GM04503 (cell line): ENCODE results near the gene TCF7L1.

Experiments
- DNase-seq: peaks from one replicate; pipeline ENCODE4 v3.0.0-alpha.2; 2012; ENCODE audit warnings: low read depth

The TCF7L1 gene

GRCh38 chr2:85255456-85255812 is 122.2 kb downstream of the TCF7L1 start:
- DNase-seq = no peak

DNA sequence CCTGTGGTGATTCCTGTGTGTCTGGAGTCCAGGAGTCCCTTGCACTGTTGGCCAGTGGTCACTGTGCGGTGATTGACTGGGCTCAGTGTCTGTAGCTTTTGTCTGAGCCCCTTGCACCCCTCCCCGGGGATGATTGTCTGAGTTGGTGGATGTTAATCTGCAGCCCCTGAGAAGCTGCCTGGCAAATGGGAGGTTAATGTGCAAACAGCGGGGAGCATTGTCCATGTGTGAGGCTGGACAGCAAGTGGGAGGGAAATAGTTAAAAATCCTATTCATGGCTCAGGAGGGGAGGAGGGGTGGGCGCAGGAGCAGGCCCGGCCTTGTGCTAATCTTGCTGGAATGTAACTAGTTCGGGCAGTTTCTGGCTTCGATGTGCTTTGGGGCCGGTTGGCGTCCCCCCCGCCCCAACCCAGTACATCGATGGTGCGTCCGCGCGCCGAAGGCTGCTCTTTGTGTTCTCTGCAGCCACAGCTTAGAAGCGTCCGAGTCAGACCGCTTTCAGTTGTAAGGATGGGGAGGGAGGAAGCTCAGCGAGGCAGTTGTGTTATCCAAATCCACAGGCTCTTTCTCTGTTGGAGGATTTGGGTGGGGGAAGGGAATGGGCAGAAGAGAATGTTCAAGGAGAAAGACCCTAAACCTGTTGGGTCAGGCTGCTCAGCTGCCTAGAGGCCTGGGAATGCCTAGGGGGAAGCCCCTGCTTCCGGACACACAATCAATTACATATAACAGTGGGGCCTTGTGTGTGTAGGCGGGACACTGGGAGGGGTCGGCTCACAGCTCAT is 122.8 kb downstream of the TCF7L1 start:
- no peak for DNase-seq

- no peak for DNase-seq
Observed at GRCh38 chr2:85257359-85257969, 124.3 kb downstream of the TCF7L1 start.

DNA sequence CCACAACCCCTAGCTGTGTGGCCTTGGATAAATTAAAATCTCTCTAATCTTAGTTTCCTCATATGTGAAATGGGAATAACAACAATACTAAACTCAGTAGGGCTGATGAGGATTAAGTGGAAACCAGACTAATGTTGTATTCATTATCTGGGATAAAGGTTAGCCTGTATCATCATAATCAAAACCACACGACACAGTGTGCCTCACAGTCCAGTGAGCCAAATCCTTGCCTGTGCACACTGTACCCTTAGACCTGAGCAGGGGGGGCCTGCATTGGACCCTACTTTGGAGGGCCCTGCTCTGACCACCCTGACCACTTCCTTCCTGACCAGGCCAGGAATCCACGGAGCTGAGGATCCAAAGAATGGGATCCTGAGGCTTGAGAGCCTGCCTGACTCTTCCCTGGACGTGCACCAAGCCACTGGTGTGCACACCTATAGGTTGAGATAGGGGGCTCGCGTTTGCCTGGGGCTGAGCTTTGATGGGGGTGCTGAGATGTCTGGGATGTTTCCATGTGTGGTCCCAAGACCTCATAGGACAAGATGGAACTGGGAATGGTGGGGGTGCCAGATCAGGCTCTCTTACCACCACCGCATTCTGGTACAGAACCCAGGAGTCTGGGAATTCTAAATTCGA is 124.9 kb downstream of the TCF7L1 start:
- DNase-seq = no peak

DNA sequence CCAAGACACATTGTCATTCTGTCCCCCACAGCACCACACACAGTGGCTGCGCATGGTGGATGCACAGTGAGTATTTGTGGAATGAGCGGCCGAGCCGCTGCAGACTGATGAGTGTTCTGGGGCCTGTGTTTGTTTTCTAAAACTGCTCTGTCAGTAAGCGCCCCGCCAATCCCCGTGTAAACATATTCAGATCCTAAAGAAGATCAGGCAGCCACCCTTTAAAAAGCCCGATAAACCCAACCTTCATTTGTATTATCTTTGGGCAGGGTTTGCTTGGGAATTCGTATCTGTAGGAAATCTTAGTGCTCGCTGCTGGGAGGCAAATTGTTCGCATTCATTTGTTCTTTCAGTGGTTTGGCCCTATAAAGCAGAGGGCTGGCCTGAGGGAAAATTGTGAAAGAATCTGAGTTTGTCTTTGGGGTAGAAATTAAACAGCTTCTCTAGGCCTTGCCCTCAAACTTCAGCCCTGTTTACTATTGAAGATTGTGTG is 126.0 kb downstream of the TCF7L1 start:
- peak; percentile 67 for DNase-seq

GRCh38 chr2:85259879-85260278 is 126.7 kb downstream of the TCF7L1 start:
- DNase-seq = no peak

DNA sequence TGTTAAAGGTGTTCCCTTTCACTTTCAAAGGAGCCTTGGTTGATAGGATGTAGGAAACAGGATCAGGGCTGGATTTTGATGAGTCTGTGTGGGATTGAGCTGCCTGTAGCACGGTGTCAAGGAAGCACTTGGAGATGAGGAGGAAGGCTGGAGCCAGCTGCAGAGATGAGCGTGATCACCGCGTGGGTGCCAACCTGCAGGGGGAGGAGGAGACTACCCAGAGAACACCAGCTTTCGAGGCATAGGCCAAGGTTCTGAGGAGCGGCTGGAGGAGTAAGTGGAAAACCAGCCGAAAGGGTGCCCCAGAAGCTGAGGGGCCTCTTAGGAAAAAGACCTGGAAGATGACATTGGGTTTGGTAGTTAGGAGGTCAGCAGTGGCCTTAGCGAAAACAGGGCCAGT is 130.4 kb downstream of the TCF7L1 start:
- DNase-seq = no peak

GRCh38 chr2:85264471-85264870 is 131.3 kb downstream of the TCF7L1 start:
- no peak for DNase-seq

DNA sequence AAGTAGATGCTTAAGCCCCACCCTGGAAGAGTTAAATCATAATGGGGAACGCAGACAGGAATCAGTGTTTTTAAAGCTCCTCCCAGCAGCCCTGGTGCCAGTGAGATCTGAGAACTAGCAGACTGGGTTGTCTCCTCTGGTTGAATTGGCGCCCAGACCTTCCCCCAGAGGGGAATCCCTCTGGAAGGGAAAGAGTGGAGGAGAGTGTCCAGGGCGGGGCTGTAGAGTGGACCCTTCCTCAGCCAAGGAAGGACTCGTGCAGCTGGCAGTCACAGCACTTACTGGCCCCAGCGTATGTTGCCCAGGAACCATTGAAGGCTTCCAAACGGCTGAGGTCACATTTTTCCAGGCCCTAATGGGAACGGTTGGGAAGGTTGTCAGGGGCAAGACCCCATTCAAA is 132.1 kb downstream of the TCF7L1 start:
- DNase-seq = no peak

DNA sequence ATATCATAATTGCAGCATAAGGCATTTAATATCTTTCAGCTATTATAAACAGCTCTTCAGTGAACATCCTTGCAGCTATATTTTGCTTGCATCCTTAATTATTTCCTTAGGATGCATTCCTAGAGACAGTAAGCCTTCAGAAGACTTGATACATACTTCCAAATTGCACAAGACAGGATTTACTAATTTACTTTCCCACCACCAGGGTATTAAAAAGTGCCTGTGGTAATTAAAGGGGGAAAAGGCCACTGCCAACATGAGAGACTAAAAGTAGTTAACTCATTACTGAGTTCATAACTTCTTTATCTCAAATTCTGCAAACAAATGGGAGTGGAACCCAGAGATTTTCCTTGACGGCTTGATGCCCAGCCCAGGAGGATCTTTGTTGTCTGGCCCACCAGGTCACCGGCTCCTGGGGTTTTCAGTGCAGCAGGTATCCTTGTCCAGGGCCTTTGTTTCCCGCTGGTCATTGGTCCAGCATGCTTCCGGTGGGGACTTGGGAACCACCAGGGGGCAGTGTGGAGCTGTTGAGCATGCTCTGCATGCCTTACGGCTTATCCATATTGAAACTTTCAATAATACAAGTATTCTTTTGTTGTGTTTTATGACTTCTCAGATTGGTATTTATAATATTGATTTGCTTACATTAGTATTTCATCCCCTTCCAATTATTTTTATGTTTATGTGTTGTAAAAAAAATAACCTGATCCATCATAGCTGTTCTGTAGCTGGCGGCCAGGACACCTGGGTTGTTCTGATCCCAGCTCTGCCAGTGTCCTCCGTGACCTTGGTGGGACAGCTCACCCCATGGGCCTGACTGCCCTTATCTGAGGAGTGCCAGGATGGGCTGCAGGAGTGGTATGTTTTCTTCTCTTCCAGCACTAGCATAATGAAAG is 133.2 kb downstream of the TCF7L1 start:
- no peak for DNase-seq

- no peak for DNase-seq
Observed at GRCh38 chr2:85269959-85270358, 136.8 kb downstream of the TCF7L1 start.

DNA sequence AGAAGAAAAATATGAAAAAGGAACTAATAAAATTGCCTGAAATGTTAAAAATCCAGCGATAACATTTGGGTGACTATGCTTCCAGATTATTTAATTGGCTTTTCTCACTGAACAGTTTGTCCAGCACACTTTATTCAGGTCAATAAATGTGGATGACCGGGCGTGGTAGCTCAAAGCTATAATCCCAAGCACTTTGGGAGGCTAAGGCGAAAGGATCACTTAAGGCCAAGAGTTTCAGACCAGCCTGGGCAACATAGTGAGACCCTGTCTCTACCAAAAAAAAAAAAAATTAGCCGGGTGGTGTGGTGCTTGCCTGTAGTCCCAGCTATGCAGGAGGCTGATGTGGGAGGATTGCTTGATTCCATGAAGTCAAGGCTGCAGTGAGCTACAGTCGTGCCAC is 139.2 kb downstream of the TCF7L1 start:
- no peak for DNase-seq

DNA sequence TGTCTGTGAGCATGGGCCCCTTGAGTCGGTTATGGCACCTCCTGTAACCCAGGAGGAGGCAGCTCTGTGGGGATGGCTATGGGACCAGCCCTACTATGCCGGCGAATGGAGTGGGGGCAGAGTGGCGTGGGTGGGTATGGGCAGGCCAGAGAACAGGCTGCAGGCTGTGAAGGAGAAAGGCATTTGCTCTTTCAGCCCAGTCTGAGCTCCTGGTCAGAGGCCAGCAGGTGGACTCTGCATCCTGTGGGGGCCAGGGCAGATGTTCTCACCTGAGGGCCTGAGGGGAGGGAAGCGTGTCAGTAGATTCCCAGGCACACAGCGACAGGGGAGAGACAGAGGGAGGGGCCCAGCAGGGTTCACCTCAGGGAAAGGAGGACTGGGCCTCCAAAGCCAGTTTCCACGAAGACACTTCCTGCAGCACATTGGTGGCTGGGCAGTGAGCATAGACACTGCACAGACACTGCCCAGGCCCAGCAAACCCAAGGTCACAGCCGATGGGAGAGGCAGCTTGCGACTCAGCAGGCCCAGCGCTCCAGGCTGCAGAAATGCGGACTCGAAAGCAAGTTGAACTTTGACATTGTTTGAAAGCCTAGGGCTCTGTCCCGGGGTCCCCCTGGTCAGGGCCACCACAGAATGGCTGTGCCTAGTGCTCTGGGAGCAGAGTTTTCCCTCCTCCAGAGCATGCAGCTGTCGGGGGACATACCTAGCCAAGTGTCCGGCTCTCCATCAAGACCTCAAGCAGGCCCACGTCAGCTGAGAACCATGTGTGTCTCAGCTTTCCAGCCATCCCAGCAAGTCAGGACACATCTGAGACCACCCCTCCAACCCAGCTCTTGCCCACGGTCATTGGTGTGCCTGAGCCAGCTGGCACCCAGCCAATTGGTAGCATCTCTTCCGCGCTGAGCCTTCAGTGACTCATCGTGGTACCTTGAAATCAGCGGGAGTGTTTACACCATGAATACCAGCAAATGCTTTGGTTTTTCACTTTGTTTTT is 140.8 kb downstream of the TCF7L1 start:
- DNase-seq = no peak

DNA sequence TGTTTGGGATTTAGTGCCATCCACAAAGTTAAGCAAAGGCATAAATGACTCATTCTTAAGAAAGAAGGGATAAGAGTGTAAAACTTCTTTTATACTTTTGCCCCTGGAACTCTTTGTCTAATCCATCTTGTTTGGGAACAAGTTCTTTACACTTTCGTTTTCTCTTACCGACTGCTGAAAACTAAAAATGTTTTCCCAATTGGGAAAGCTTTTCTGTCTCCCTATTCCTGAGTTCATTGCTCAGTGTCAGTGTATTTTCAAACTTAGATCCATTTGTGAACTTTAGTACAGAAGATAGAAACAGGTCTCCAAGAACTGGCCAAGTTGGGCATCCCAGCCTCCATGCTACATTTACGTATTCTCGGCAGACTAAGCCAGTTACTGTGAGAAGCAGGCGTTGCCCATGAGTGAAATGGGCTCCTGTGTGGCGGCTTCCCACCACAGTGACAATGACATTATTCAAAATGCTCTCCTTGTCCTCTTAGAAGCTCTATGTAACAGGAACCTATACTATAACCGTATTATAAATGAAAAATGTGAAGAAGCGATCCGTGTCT is 142.9 kb downstream of the TCF7L1 start:
- DNase-seq = no peak

DNA sequence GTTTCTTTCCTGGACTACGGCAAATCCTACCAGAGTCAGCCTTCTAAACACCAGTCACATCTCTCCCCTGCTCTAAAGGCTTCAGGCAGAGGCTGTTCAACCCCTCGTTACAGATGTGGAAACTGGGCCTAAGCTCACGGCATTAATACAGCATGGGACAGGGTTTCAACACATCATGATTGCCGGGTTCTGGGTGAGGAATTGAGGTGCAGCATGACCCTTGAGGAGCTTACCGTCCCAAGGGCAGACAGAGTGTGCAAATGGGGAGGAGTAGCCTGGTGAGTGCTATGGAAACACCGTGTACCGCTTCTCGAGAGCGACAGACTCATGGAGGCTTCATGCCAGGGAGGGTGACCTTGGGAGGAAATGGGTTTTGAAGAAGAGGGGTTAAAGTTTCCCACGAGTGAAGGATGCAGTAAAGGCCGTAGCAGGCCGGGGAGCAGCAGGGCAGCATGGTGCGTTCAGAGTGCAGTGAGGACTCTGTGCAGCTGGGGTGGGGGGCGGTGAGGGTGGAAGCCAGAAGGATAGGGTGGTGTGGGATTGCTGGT is 143.5 kb downstream of the TCF7L1 start:
- no peak for DNase-seq

DNA sequence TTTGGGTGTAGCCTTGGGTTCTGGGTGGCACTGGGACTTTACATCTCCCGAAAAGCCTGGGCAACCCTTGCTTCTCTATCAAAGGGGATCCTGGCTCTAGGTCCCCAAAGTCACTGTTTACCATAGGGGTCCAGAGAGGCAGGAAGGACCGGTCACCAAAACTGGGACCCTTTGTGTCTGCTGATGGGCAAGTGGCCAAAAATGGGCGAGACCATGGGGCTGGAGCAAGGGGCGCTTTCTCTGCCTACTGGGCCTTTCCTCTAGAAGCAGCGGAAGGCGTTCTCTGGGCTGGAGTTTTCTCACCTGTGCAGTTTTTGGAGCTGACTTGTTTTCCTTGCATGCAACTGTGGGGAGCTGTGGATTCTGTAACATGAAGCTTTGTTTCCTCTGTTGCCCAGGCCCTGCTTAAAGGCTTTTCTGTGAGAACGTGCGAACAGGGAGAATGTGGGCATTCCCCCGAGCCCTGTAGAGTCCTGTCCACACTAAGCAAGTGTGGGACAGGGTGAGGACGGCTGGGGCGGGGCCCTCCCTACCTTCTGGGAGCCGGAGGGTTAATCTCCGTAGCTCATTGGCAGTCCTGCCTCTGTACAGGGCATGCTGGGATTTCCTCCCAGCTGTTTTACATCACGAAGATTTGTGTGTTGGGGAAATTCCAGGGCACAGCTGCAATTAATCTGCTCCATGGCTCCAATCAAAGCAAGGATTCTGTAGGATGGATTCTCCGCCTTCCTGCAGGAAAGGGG is 144.4 kb downstream of the TCF7L1 start:
- DNase-seq = peak; percentile 74

- no peak for DNase-seq
Observed at GRCh38 chr2:85278361-85278760, 145.2 kb downstream of the TCF7L1 start.

DNA sequence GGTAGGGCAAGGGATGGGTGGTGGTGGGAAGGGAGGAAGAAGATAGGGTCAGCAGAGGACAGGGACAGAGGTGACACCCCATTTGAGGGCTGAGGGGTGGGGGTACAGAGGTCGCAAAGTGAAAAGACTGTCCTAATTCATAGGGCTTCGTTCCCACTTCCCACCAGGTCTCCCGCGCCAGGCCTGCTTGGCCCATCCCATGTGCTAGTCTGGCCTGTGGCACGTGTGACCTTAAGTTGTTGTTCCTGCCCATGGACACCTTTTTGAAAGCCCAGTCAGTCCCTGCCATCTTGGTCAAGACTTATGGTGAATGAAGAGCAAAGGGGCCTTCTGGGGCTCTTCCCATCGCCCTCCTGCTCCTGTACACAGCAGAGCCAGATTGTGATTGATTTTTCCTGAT is 148.4 kb downstream of the TCF7L1 start:
- no peak for DNase-seq

DNA sequence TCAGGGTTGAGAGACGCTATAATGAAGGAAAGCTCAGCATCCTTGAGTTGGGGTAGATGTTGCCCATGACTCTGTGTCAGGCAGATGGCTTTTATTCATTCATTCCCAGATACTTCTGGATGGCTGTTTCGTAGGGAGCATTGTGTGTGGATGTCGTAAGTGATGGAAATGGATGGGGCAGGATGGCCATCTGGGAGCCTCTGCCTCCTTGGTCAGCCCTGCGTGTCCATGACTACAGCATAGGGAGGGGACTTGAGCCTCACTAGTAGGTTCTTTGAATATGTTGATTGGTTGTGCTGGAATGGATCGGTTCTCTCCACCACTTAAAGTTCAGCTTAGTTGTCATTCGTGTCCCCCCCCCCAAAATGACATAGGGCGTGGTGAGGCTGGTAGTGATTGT is 149.7 kb downstream of the TCF7L1 start:
- no peak for DNase-seq

DNA sequence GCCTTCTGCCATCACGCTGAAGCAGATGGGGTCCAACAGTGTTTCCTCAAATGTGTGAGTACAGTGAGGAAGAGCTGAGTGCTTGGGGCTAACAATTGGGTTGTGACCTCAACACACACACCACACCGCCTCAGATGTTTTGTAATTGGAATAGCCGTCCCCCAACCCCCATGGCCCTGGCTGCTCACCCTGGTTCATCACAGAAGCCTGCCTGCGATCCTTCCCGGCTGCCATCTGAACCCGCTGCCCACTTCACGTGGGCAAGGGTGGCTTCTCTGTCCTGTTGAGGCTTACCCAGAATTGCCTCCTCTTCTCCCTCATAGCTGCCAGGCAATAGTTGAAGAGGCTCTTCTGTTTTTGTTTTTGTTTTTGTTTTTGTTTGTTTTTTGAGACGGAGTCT is 150.4 kb downstream of the TCF7L1 start:
- no peak for DNase-seq
